Keratinocyte (primary cell): ENCODE measurements around the gene SCD5.

Experiments used
- EZH2 ChIP-seq: IDR thresholded peaks from one replicate; pipeline ENCODE4 v1.6.1; 2012; ENCODE audit warnings: inconsistent platforms, mild to moderate bottlenecking, low read length, moderate library complexity
- TF ChIP-seq, protein P1 (sequence below), 3 experiments: IDR thresholded peaks in 1 of 3; conservative IDR thresholded peaks in 1 of 3; optimal IDR thresholded peaks in 1 of 3; 2 replicates in 2 of 3; 3 replicates in 1 of 3; pipeline versions ENCODE3 to v1.5.1; 2011; ENCODE audit warnings: low read length in 3 of 3, mild to moderate bottlenecking in 3 of 3, moderate library complexity in 2 of 3, control low read depth in 1 of 3, inconsistent platforms in 1 of 3; ENCODE audit not compliant: insufficient read depth in 2 of 3; ENCODE audit errors: extremely low read depth in 1 of 3

DNA sequence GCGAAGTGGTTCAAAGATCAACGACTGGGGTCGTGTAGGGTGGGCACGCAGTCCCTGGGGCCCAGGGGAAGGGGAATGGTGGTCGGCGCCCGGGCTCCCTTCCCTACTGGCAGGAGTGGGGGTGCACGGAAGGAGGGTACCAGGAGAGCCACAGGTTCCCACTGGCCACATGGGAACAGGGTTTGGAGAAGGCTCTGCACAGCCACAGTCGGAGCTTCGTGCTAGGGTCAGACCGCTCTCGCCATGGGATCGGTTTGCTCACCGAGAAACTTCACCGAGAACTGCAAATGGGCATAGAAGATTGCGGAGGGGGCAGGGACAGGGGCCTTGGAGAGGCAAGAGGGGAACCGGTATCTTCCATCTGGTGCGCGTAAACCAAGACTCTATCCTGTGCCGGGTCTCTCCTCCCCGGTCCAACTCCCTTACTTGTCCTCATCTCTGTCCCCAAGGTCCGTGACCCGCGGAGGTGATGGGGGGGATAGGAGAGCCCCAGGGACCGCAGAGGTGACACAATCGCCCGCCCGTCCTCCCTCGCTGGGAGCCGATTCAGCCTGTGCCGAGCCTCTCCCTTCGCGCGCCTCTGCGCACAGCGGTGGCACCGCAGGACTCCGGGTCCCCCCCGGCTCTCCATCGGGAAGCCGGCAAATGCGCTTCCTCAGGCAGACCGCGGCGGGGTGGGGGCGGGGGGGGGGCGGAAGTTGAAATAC lies 1.0 kb downstream of the SCD5 start:
- TF ChIP-seq, protein P1, sequence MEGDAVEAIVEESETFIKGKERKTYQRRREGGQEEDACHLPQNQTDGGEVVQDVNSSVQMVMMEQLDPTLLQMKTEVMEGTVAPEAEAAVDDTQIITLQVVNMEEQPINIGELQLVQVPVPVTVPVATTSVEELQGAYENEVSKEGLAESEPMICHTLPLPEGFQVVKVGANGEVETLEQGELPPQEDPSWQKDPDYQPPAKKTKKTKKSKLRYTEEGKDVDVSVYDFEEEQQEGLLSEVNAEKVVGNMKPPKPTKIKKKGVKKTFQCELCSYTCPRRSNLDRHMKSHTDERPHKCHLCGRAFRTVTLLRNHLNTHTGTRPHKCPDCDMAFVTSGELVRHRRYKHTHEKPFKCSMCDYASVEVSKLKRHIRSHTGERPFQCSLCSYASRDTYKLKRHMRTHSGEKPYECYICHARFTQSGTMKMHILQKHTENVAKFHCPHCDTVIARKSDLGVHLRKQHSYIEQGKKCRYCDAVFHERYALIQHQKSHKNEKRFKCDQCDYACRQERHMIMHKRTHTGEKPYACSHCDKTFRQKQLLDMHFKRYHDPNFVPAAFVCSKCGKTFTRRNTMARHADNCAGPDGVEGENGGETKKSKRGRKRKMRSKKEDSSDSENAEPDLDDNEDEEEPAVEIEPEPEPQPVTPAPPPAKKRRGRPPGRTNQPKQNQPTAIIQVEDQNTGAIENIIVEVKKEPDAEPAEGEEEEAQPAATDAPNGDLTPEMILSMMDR (optimal IDR thresholded peaks at IDR 0.05 in 1 of 3, IDR thresholded peaks at IDR 0.05 in 1 of 3, conservative IDR thresholded peaks at IDR 0.05 in 1 of 3; ENCODE audit: extremely low read depth in 1 of 3, insufficient read depth in 2 of 3, low read length in 3 of 3), result no peak
- no peak for TF ChIP-seq EZH2
